ENCODE results near the gene CIT.
A peak's percentile ranks its signal among the peaks of the same experiment; 100 is the strongest.
"Not testable (repeated sequence)": the region's sequence is repeated elsewhere in the genome, so short reads cannot be mapped to it uniquely, and the experiment has no call there.

CIT gene

GRCh38 chr12:119876761-119877638 lies at the start of gene CIT:
TSS of gene CIT (minus strand) at chr12:119877320. CDS start at chr12:119876168, 1,152 bp downstream.
- Mint-ChIP-seq H3K9me3 (no peaks in the 10 kb centered on the region), H3K36me3 (ENCODE audit: insufficient read depth) (peaks cover 3% of the 10 kb centered on the region), H3K4me3 (peak within 1 kb of the TSS; percentile 87), H3K4me1 (peaks cover 16% of the 10 kb centered on the region), H3K27me3 (no peaks in the 10 kb centered on the region), H3K27ac (ENCODE audit: low read depth) (peak within 1 kb of the TSS; percentile 49)
- ATAC-seq (replicated peaks; ENCODE audit: extremely low read depth, poor library complexity, severe bottlenecking): peak; percentile 99
- peak; percentile 66 to 70 for DNase-seq (ENCODE audit: low spot score in 2 of 2)

DNA sequence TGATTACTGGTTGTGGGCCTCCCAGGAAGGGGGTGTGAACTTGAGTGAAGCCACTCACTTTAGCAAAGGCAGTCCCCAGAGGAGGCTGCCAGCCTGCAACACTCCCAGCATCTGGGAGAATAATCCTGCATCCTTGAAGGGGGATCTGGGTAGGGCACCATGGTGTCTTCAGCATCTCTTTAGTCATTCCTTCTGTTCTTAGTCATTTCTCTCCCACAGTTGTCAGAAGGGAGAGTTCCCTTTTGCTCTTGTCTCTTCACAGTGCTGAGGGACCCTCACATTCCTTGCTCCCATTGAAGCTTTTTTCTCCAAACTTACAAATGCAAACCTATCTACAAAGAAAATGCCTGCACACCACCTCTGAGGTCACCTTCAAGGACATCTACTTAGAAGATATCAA lies 48.1 kb upstream of the CIT start:
- Mint-ChIP-seq H3K36me3 (ENCODE audit: insufficient read depth) (no peaks in the 10 kb centered on the region), H3K4me3 (no peak overlapping the region), H3K27ac (ENCODE audit: low read depth) (no peak overlapping the region), H3K4me1 (no peaks in the 10 kb centered on the region), H3K9me3 (no peaks in the 10 kb centered on the region), H3K27me3 (peaks cover 9% of the 10 kb centered on the region)
- ATAC-seq (replicated peaks; ENCODE audit: extremely low read depth, poor library complexity, severe bottlenecking) (no peak), DNase-seq (ENCODE audit: low spot score in 2 of 2) (no peak)

- H3K27me3 Mint-ChIP-seq: peaks cover 15% of the 10 kb centered on the region
- no peak for ATAC-seq (replicated peaks; ENCODE audit: extremely low read depth, poor library complexity, severe bottlenecking)
- no peaks in the 10 kb centered on the region for H3K9me3 Mint-ChIP-seq
- no peaks in the 10 kb centered on the region for H3K4me1 Mint-ChIP-seq
- no peak overlapping the region for H3K4me3 Mint-ChIP-seq
- no peaks in the 10 kb centered on the region for H3K36me3 Mint-ChIP-seq (ENCODE audit: insufficient read depth)
- DNase-seq (ENCODE audit: low spot score in 2 of 2): no peak
- no peak overlapping the region for H3K27ac Mint-ChIP-seq (ENCODE audit: low read depth)
These were observed 42.9 kb upstream of the CIT start for GRCh38 chr12:119920064-119920463.

- ATAC-seq (replicated peaks; ENCODE audit: extremely low read depth, poor library complexity, severe bottlenecking) (no peak), DNase-seq (ENCODE audit: low spot score in 2 of 2) (no peak)
- no peak overlapping the region for H3K4me3 Mint-ChIP-seq
- peaks cover 10% of the 10 kb centered on the region for H3K27me3 Mint-ChIP-seq
- no peak overlapping the region for H3K27ac Mint-ChIP-seq (ENCODE audit: low read depth)
- H3K36me3 Mint-ChIP-seq (ENCODE audit: insufficient read depth): no peaks in the 10 kb centered on the region
- H3K9me3 Mint-ChIP-seq: no peaks in the 10 kb centered on the region
- no peaks in the 10 kb centered on the region for H3K4me1 Mint-ChIP-seq
These were observed 38.9 kb upstream of the CIT start for GRCh38 chr12:119915894-119916510.

DNA sequence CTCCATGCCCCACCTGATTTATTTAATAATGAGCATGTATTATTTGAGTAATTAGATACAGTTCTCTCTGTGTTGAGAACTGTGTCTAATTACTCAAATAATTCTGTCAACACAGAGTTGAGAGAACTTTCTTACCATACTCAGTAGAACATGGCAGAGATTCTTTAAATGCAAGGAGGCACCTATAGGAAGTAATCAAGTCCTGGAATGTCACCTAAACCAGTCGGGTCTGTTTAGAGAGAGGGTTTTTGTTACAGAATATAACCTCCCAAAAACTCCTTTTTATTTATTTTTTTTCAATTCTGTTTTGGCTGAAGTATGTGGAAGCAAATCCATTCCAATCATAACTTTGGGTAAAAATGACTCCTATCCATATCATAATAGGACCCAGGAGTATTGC lies 37.5 kb upstream of the CIT start:
- Mint-ChIP-seq H3K4me1 (no peaks in the 10 kb centered on the region), H3K36me3 (ENCODE audit: insufficient read depth) (no peaks in the 10 kb centered on the region), H3K27ac (ENCODE audit: low read depth) (no peak overlapping the region), H3K9me3 (no peaks in the 10 kb centered on the region), H3K27me3 (peaks cover 6% of the 10 kb centered on the region), H3K4me3 (no peak overlapping the region)
- ATAC-seq (replicated peaks; ENCODE audit: extremely low read depth, poor library complexity, severe bottlenecking) (no peak), DNase-seq (ENCODE audit: low spot score in 2 of 2) (no peak)

- H3K9me3 Mint-ChIP-seq: no peaks in the 10 kb centered on the region
- H3K27me3 Mint-ChIP-seq: peaks cover 6% of the 10 kb centered on the region
- H3K4me1 Mint-ChIP-seq: no peaks in the 10 kb centered on the region
- no peak for DNase-seq (ENCODE audit: low spot score in 2 of 2)
- no peak for ATAC-seq (replicated peaks; ENCODE audit: extremely low read depth, poor library complexity, severe bottlenecking)
- H3K36me3 Mint-ChIP-seq (ENCODE audit: insufficient read depth): no peaks in the 10 kb centered on the region
- H3K4me3 Mint-ChIP-seq: no peak overlapping the region
- no peak overlapping the region for H3K27ac Mint-ChIP-seq (ENCODE audit: low read depth)
These were observed 36.6 kb upstream of the CIT start for GRCh38 chr12:119913536-119914330.

GRCh38 chr12:119911182-119911581 lies 34.1 kb upstream of the CIT start:
- H3K4me1 Mint-ChIP-seq: no peaks in the 10 kb centered on the region
- ATAC-seq (replicated peaks; ENCODE audit: extremely low read depth, poor library complexity, severe bottlenecking): no peak
- no peaks in the 10 kb centered on the region for H3K9me3 Mint-ChIP-seq
- H3K4me3 Mint-ChIP-seq: no peak overlapping the region
- H3K27ac Mint-ChIP-seq (ENCODE audit: low read depth): no peak overlapping the region
- H3K27me3 Mint-ChIP-seq: no peaks in the 10 kb centered on the region
- H3K36me3 Mint-ChIP-seq (ENCODE audit: insufficient read depth): no peaks in the 10 kb centered on the region
- DNase-seq (ENCODE audit: low spot score in 2 of 2): no peak

GRCh38 chr12:119910586-119910985 lies 33.5 kb upstream of the CIT start:
- Mint-ChIP-seq H3K4me1 (no peaks in the 10 kb centered on the region), H3K9me3 (no peaks in the 10 kb centered on the region), H3K27me3 (no peaks in the 10 kb centered on the region), H3K36me3 (ENCODE audit: insufficient read depth) (no peaks in the 10 kb centered on the region), H3K27ac (ENCODE audit: low read depth) (no peak overlapping the region), H3K4me3 (no peak overlapping the region)
- ATAC-seq (replicated peaks; ENCODE audit: extremely low read depth, poor library complexity, severe bottlenecking) (no peak), DNase-seq (ENCODE audit: low spot score in 2 of 2) (no peak)

DNA sequence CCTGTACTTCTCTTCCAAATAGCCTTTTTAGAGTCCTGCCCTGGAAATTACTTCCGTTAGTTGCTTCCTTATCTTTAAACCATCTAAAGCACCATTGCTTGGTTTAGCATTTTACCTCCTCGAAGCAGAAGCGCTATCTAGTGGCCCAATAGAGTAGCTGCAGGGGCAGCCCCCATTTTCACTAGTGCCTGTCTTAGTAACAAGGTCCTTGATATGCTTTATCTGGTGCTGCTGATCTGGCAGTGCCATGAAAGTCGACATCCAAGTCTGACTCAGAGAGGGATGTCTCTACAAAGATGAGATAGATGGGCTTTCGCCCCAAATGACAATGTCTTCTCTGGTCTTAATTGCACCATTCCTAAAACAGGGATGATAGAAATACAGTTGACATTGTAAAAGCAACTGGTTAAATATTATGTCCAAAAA lies 25.0 kb upstream of the CIT start:
- H3K36me3 Mint-ChIP-seq (ENCODE audit: insufficient read depth): peaks cover 1% of the 10 kb centered on the region
- H3K27ac Mint-ChIP-seq (ENCODE audit: low read depth): no peak overlapping the region
- no peaks in the 10 kb centered on the region for H3K27me3 Mint-ChIP-seq
- H3K9me3 Mint-ChIP-seq: no peaks in the 10 kb centered on the region
- peak; percentile 82 for ATAC-seq (replicated peaks; ENCODE audit: extremely low read depth, poor library complexity, severe bottlenecking)
- DNase-seq (ENCODE audit: low spot score in 2 of 2): peak; percentile 45 to 62
- no peak overlapping the region for H3K4me3 Mint-ChIP-seq
- peaks cover 10% of the 10 kb centered on the region for H3K4me1 Mint-ChIP-seq

GRCh38 chr12:119901670-119902069 lies 24.6 kb upstream of the CIT start:
- ATAC-seq (replicated peaks; ENCODE audit: extremely low read depth, poor library complexity, severe bottlenecking) (no peak), DNase-seq (ENCODE audit: low spot score in 2 of 2) (no peak)
- no peak overlapping the region for H3K27ac Mint-ChIP-seq (ENCODE audit: low read depth)
- no peak overlapping the region for H3K4me3 Mint-ChIP-seq
- H3K27me3 Mint-ChIP-seq: no peaks in the 10 kb centered on the region
- peaks cover 1% of the 10 kb centered on the region for H3K36me3 Mint-ChIP-seq (ENCODE audit: insufficient read depth)
- peaks cover 10% of the 10 kb centered on the region for H3K4me1 Mint-ChIP-seq
- H3K9me3 Mint-ChIP-seq: no peaks in the 10 kb centered on the region

DNA sequence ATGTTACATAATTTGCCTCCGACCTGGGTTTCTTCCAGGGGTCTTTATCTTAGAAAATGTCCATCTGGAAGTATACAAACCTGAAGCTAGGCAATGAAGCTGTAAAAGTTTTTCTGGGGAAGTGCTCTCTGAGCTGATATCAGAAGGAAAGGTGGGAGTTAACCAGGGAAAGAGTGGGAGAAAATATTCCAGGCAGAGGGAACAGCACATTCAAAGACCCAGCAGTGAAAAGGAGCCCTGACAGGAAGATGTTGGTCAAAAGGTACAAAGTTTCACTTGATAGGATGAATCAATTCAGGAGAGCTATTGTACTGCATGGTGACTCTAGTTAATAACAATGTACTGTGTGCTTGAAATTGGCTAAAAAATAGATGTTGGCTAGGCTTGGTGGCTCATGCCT lies 17.8 kb upstream of the CIT start:
- peaks cover 19% of the 10 kb centered on the region for H3K27me3 Mint-ChIP-seq
- H3K4me1 Mint-ChIP-seq: no peaks in the 10 kb centered on the region

GRCh38 chr12:119892611-119893010 lies 15.5 kb upstream of the CIT start:
- DNase-seq (ENCODE audit: low spot score in 2 of 2); ATAC-seq (replicated peaks; ENCODE audit: extremely low read depth, poor library complexity, severe bottlenecking); H3K9me3 Mint-ChIP-seq; H3K4me3 Mint-ChIP-seq; H3K4me1 Mint-ChIP-seq; H3K36me3 Mint-ChIP-seq (ENCODE audit: insufficient read depth); H3K27ac Mint-ChIP-seq (ENCODE audit: low read depth): not testable (repeated sequence)
- peaks cover 26% of the 10 kb centered on the region for H3K27me3 Mint-ChIP-seq

More for the DNA sequence above, 17.8 kb upstream of the CIT start:
- Mint-ChIP-seq H3K9me3 (no peaks in the 10 kb centered on the region), H3K27ac (ENCODE audit: low read depth) (no peak overlapping the region), H3K4me3 (no peak overlapping the region), H3K36me3 (ENCODE audit: insufficient read depth) (no peaks in the 10 kb centered on the region)
- no peak for DNase-seq (ENCODE audit: low spot score in 2 of 2)
- ATAC-seq (replicated peaks; ENCODE audit: extremely low read depth, poor library complexity, severe bottlenecking): no peak

Measured in central memory CD8-positive, alpha-beta T cell (primary cell).